H1 (cell line): ENCODE results near the gene BCL2. TPM values are rescaled to one million over a fixed set of nuclear protein-coding genes. Genes with fewer than 3 reads are reported as not detected.
"Not testable (repeated sequence)": the region's sequence is repeated elsewhere in the genome, so short reads cannot be mapped to it uniquely, and the experiment has no call there.

Experiments
- CTCF ChIA-PET: fragments of 300-600 bp; sonication (Branson Sonifier 250); formaldehyde crosslinking; loops from one replicate; lab custom pipeline; 2021; ENCODE audit not compliant: partially characterized antibody; lab: Charles Lee
- POLR2A ChIA-PET: fragments of 300-600 bp; sonication (Branson Sonifier 250); formaldehyde crosslinking; loops from one replicate; lab custom pipeline; 2021; ENCODE audit warnings: inconsistent platforms; ENCODE audit not compliant: partially characterized antibody; lab: Charles Lee
- DNase-seq, 2 experiments: peaks; one replicate each; pipeline versions ENCODE4 v3.0.0 to v3.0.0-alpha.2; 2010 to 2022; ENCODE audit warnings: low spot score in 2 of 2, low read depth in 1 of 2, mixed read lengths in 1 of 2
- FAIRE-seq: peaks from 2 replicates; lab custom pipeline; 2011; peaks lifted over from hg19 to GRCh38; lab: Jason Lieb, UNC
- H2AFZ ChIP-seq: 2 replicates; pipeline ENCODE4 v1.8.1; 2012; ENCODE audit warnings: low read length, inconsistent platforms
- H2AK5ac ChIP-seq: 2 replicates; pipeline ENCODE4 v1.6.1; 2013; ENCODE audit warnings: low read depth, low read length
- H2BK120ac ChIP-seq: replicated peaks from 2 replicates; pipeline ENCODE3; 2013; ENCODE audit warnings: low read depth, low read length, inconsistent platforms
- H2BK12ac ChIP-seq: 2 replicates; pipeline ENCODE4 v1.6.1; 2013; ENCODE audit warnings: low read depth, low read length
- H2BK15ac ChIP-seq: 2 replicates; pipeline ENCODE4 v1.6.1; 2013; ENCODE audit warnings: low read length
- H2BK20ac ChIP-seq: 2 replicates; pipeline ENCODE4 v1.6.1; 2013; ENCODE audit warnings: low read length
- H2BK5ac ChIP-seq: 2 replicates; pipeline ENCODE4 v1.6.1; 2013; ENCODE audit warnings: low read depth, low read length
- H3K14ac ChIP-seq: 2 replicates; pipeline ENCODE4 v1.6.1; 2013; ENCODE audit warnings: inconsistent platforms; ENCODE audit not compliant: insufficient read length
- H3K18ac ChIP-seq: 2 replicates; pipeline ENCODE4 v1.6.1; 2013; ENCODE audit warnings: low read length; ENCODE audit errors: extremely low read depth
- H3K23ac ChIP-seq: 2 replicates; pipeline ENCODE4 v1.6.1; 2013; ENCODE audit warnings: inconsistent platforms; ENCODE audit not compliant: insufficient read length
- H3K23me2 ChIP-seq: 2 replicates; pipeline ENCODE4 v1.6.1; 2013; ENCODE audit warnings: low read depth, low read length
- H3K27ac ChIP-seq: 2 replicates; pipeline ENCODE4 v1.6.1; 2011; ENCODE audit warnings: low read depth, low read length, inconsistent platforms
- H3K27me3 ChIP-seq, 4 experiments: replicated peaks in 1 of 4; 1 replicate in 1 of 4; 2 replicates in 3 of 4; pipeline versions ENCODE4 v1.6.1 to v1.8.1; 2011 to 2013; ENCODE audit warnings: low read length in 3 of 4, mild to moderate bottlenecking in 3 of 4, inconsistent platforms in 2 of 4, mixed read lengths in 2 of 4, moderate library complexity in 1 of 4; ENCODE audit not compliant: control insufficient read depth in 3 of 4, insufficient read depth in 3 of 4; ENCODE audit errors: extremely low read depth in 1 of 4
- H3K36me3 ChIP-seq, 4 experiments: 2 replicates each; pipeline versions ENCODE4 v1.6.1 to v1.8.1; 2011 to 2013; ENCODE audit warnings: mild to moderate bottlenecking in 4 of 4, low read length in 3 of 4, moderate library complexity in 2 of 4, control low read depth in 1 of 4, inconsistent platforms in 1 of 4; ENCODE audit not compliant: insufficient read depth in 4 of 4, control insufficient read depth in 2 of 4
- H3K4ac ChIP-seq: replicated peaks from 2 replicates; pipeline ENCODE3; 2013; ENCODE audit warnings: low read length, low read depth, mixed read lengths, inconsistent platforms; ENCODE audit not compliant: insufficient read length
- H3K4me1 ChIP-seq, 4 experiments: replicated peaks in 1 of 4; 1 replicate in 1 of 4; 2 replicates in 3 of 4; pipeline versions ENCODE4 v1.6.1 to v1.8.1; 2011 to 2013; ENCODE audit warnings: low read length in 3 of 4, inconsistent platforms in 2 of 4, mixed read lengths in 1 of 4; ENCODE audit not compliant: insufficient read depth in 4 of 4, control insufficient read depth in 3 of 4
- H3K4me2 ChIP-seq, 2 experiments: 2 replicates each; pipeline versions ENCODE4 v1.6.1 to v1.8.1; 2011 to 2013; ENCODE audit warnings: low read depth in 2 of 2, low read length in 2 of 2, control low read depth in 1 of 2, inconsistent platforms in 1 of 2, mild to moderate bottlenecking in 1 of 2; ENCODE audit not compliant: insufficient read depth in 1 of 2
- H3K4me3 ChIP-seq, 4 experiments: fragments of 200-600, 300-600 bp in 1 of 4; sonication (generic), shearing (Covaris generic), sonication (Bioruptor Twin) in 1 of 4; 2 replicates each; pipeline versions ENCODE4 v1.5.1 to v1.8.1; 2011 to 2016; ENCODE audit warnings: low read length in 4 of 4, low read depth in 3 of 4, control low read depth in 2 of 4, inconsistent platforms in 2 of 4, mild to moderate bottlenecking in 2 of 4, mixed read lengths in 1 of 4, moderate library complexity in 1 of 4; ENCODE audit not compliant: insufficient read depth in 2 of 4; ENCODE audit errors: extremely low read depth in 1 of 4
- H3K56ac ChIP-seq: replicated peaks from 2 replicates; pipeline ENCODE3; 2013; ENCODE audit warnings: low read depth, mild to moderate bottlenecking, mixed read lengths, low read length, inconsistent platforms; ENCODE audit not compliant: insufficient read length
- H3K79me1 ChIP-seq: 2 replicates; pipeline ENCODE4 v1.6.1; 2013; ENCODE audit warnings: low read depth, low read length, control low read depth
- H3K79me2 ChIP-seq, 2 experiments: 2 replicates each; pipeline versions ENCODE4 v1.6.1 to v1.8.1; 2012 to 2013; ENCODE audit warnings: low read length in 2 of 2, mild to moderate bottlenecking in 2 of 2, inconsistent platforms in 1 of 2; ENCODE audit not compliant: insufficient read depth in 2 of 2, control insufficient read depth in 1 of 2
- H3K9ac ChIP-seq, 4 experiments: replicated peaks in 1 of 4; 1 replicate in 1 of 4; 2 replicates in 3 of 4; pipeline versions ENCODE4 v1.6.1 to v1.8.1; 2011 to 2013; ENCODE audit warnings: low read depth in 3 of 4, low read length in 3 of 4, control low read depth in 2 of 4, mild to moderate bottlenecking in 2 of 4, moderate library complexity in 2 of 4, inconsistent platforms in 1 of 4; ENCODE audit errors: extremely low read depth in 1 of 4
- H3K9me3 ChIP-seq, 2 experiments: 2 replicates each; pipeline versions ENCODE4 v1.6.1 to v1.8.1; 2012 to 2013; ENCODE audit warnings: mild to moderate bottlenecking in 2 of 2, moderate library complexity in 2 of 2, control low read depth in 1 of 2, inconsistent platforms in 1 of 2, low read depth in 1 of 2, low read length in 1 of 2, mixed read lengths in 1 of 2; ENCODE audit not compliant: insufficient read depth in 2 of 2
- H4K20me1 ChIP-seq, 2 experiments: replicated peaks in 1 of 2; 2 replicates each; pipeline versions ENCODE3 to v1.8.1; 2011 to 2013; ENCODE audit warnings: inconsistent platforms in 2 of 2, low read length in 2 of 2, mild to moderate bottlenecking in 1 of 2; ENCODE audit not compliant: insufficient read depth in 2 of 2, control insufficient read depth in 1 of 2
- H4K5ac ChIP-seq: 2 replicates; pipeline ENCODE4 v1.6.1; 2013; ENCODE audit warnings: low read length, low read depth, mixed read lengths, inconsistent platforms; ENCODE audit not compliant: insufficient read length
- H4K8ac ChIP-seq: 2 replicates; pipeline ENCODE4 v1.8.0; 2013; ENCODE audit warnings: mild to moderate bottlenecking, moderate library complexity, low read length, inconsistent platforms; ENCODE audit not compliant: insufficient read depth; ENCODE audit errors: extremely low read depth
- H4K91ac ChIP-seq: replicated peaks from 2 replicates; pipeline ENCODE3; 2013; ENCODE audit warnings: low read length, mixed read lengths, inconsistent platforms; ENCODE audit not compliant: insufficient read length
- JUN ChIP-seq: IDR thresholded peaks from 2 replicates; pipeline ENCODE4 v1.6.1; 2011; ENCODE audit warnings: low read depth, mild to moderate bottlenecking, improper control_type of control experiment, low read length
- POU5F1 ChIP-seq: IDR thresholded peaks from 2 replicates; pipeline ENCODE4 v1.6.1; 2011; ENCODE audit warnings: low read depth, mild to moderate bottlenecking, low read length, moderate library complexity
- RFX5 ChIP-seq: IDR thresholded peaks from 2 replicates; pipeline ENCODE4 v1.6.1; 2011; ENCODE audit warnings: low read depth, low read length, improper control_type of control experiment, borderline replicate concordance
- SAP30 ChIP-seq: fragments of 300-600 bp; sonication (generic); IDR thresholded peaks from 2 replicates; pipeline ENCODE4 v1.7.1; 2012; ENCODE audit warnings: low read length, moderate library complexity, mild to moderate bottlenecking, inconsistent platforms; ENCODE audit not compliant: insufficient read depth, insufficient replicate concordance
- TAF1 ChIP-seq: IDR thresholded peaks from 2 replicates; pipeline ENCODE4 v1.6.1; 2011; ENCODE audit warnings: mild to moderate bottlenecking, low read depth, low read length
- TCF12 ChIP-seq: IDR thresholded peaks from 2 replicates; pipeline ENCODE4 v1.6.1; 2011; ENCODE audit warnings: low read depth, mild to moderate bottlenecking, low read length
- TEAD4 ChIP-seq: IDR thresholded peaks from 2 replicates; pipeline ENCODE4 v1.6.1; 2012; ENCODE audit warnings: low read depth, low read length, inconsistent platforms, mixed read lengths
- WGBS, 2 experiments: shearing (Covaris generic) in 1 of 2; methylation state at CpG; one replicate each; pipeline versions ENCODE4 v1.1.6 to v1.1.7; 2013 to 2015; ENCODE audit warnings: low lambda C conversion rate in 2 of 2, mixed read lengths in 2 of 2, inconsistent platforms in 1 of 2, low coverage in 1 of 2, missing lambda C conversion rate in 1 of 2; ENCODE audit not compliant: insufficient replicate concordance in 2 of 2, insufficient coverage in 1 of 2, insufficient read length in 1 of 2; ENCODE audit errors: extremely low coverage in 1 of 2, missing lambda C conversion rate in 1 of 2; 5-methylcytosine and 5-hydroxymethylcytosine counted together
- polyA plus RNA-seq, 7 experiments: library from polyadenylated mRNA; depleted of rRNA in 3 of 7; stranded (reverse) in 5 of 7; unstranded in 2 of 7; fragments of >200 nt in 5 of 7; fragments of 200-250 nt in 2 of 7; gene quantifications; 1 replicate in 5 of 7; 2 replicates in 1 of 7; 4 replicates in 1 of 7; pipeline versions ENCODE4 v1.2.1 to v1.2.3, GENCODE V29; 2011 to 2013; ENCODE audit warnings: missing spikeins in 2 of 7, mixed read lengths in 2 of 7
- total RNA-seq: library from RNA; stranded (reverse); fragmentation: NEBNext Ultra II Directional; extraction: Animal tissue kit (Norgen Biotek cat#: 25700); gene quantifications from 2 replicates; pipeline ENCODE4 v1.2.1, GENCODE V29; 2021

The BCL2 gene
- total and polyA plus RNA-seq, 2 of the 8 experiments (the other 6 are each of a cell fraction or from before 2014, with no cell fraction given) = 0.59 to 4.5 TPM

DNA sequence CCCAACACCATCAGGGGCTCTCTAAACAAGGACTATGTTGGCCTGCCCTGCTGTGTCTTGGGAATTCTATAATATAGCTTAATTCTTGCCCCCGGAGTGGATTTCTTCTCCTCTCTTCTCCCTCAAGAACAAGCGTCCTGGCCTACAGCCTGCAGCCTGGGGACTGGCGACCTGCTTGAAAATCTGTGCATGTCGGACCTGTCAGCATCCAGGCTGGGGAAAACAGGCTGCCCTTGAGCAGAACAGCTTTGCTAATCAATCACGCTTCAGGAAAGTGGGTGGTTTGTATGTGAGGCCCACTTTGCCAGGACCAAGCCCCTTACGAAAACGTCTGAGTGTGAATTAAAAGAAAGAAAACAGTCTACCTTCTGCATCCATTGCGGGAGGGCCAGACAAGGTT lies 116.7 kb downstream of the BCL2 start (continued):
- no peak for TF ChIP-seq TCF12
- TF ChIP-seq JUN = no peak
- TF ChIP-seq SAP30 = no peak
- TF ChIP-seq RFX5 = no peak
- TF ChIP-seq TEAD4 = no peak
- no peak for TF ChIP-seq POU5F1
- no peak for TF ChIP-seq TAF1

DNA sequence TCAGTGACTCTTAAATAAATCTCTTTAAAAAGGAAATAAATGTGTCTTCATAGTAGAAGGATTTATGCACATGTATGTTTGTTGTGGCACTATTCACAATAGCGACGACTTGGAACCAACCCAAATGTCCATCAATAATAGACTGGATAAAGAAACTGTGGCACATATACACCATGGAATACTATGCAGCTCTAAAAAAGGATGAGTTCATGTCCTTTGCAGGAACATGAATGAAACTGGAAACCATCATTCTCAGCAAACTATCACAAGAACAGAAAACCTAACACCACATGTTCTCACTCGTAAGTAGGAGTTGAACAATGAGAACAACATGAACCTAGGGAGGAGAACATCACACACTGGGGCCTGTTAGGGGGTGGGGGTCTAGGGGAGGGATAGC lies 118.1 kb downstream of the BCL2 start:
- H2BK5ac ChIP-seq, H3K27me3 ChIP-seq, DNase-seq, H2BK12ac ChIP-seq, FAIRE-seq, H3K23ac ChIP-seq, H3K9me3 ChIP-seq, H3K36me3 ChIP-seq, H2AK5ac ChIP-seq, H3K56ac ChIP-seq, H3K79me2 ChIP-seq, H4K8ac ChIP-seq, H4K91ac ChIP-seq, H4K5ac ChIP-seq, POLR2A ChIA-PET, H3K79me1 ChIP-seq, H3K4me3 ChIP-seq, H2BK15ac ChIP-seq, H3K4me1 ChIP-seq, H3K9ac ChIP-seq, H2BK120ac ChIP-seq, H2AFZ ChIP-seq, H3K27ac ChIP-seq, H3K4me2 ChIP-seq, H2BK20ac ChIP-seq, H3K4ac ChIP-seq, H3K14ac ChIP-seq, CTCF ChIA-PET, H3K18ac ChIP-seq: not testable (repeated sequence)
- Histone ChIP-seq H3K23me2 (peaks cover 16% of the 10 kb centered on the region), H4K20me1 (peaks cover 0 to 12% of the 10 kb centered on the region in 2 experiments)
- 91% methylated on average over 3 of the region's 3 CpGs; no CpG with 5 or more reads in 1 of the 2 experiments for WGBS, 2 experiments
